A673 (cell line): Measurements from ENCODE around the gene ARL6. TPM values are rescaled to one million over a fixed set of nuclear protein-coding genes. Genes with fewer than 3 reads are reported as not detected.

Experiments
- BruUV-seq: library from RNA; stranded (reverse); fragments of 400-500 nt; replicated peaks from 2 replicates; lab custom pipeline; 2021; lab: Mats Ljungman, UMichigan
- CTCF ChIA-PET: fragments of 300-600 bp; sonication (Branson Sonifier 250); formaldehyde crosslinking; loops from one replicate; lab custom pipeline; 2022; ENCODE audit warnings: antibody characterized with exemption; lab: Charles Lee
- POLR2A ChIA-PET: fragments of 300-600 bp; sonication (Branson Sonifier 250); formaldehyde crosslinking; loops from one replicate; lab custom pipeline; 2022; ENCODE audit warnings: antibody characterized with exemption; ENCODE audit not compliant: low non-redundant PET; lab: Charles Lee
- DNase-seq: peaks from one replicate; pipeline ENCODE4 v3.0.0-alpha.2; 2015; ENCODE audit warnings: low spot score
- H3K27ac ChIP-seq: fragments of 200-600 bp; sonication (generic); 2 replicates; pipeline ENCODE4 v1.5.1; 2016; ENCODE audit warnings: mixed run types, low read depth, mild to moderate bottlenecking, mixed read lengths, antibody characterized with exemption, low read length; ENCODE audit not compliant: poor library complexity, severe bottlenecking
- H3K27me3 ChIP-seq: fragments of 200-600 bp; sonication (generic); replicated peaks from 2 replicates; pipeline ENCODE4 v1.6.1; 2017; ENCODE audit warnings: mixed run types, low read depth, mild to moderate bottlenecking, mixed read lengths, antibody characterized with exemption, low read length; ENCODE audit not compliant: insufficient read depth, poor library complexity
- H3K36me3 ChIP-seq: fragments of 200-600 bp; sonication (generic); 2 replicates; pipeline ENCODE4 v1.6.1; 2016; ENCODE audit warnings: mixed run types, mild to moderate bottlenecking, mixed read lengths, antibody characterized with exemption, low read length; ENCODE audit not compliant: insufficient read depth, poor library complexity, severe bottlenecking
- H3K4me1 ChIP-seq: fragments of 200-600 bp; sonication (generic); 2 replicates; pipeline ENCODE4 v1.6.1; 2017; ENCODE audit warnings: mixed run types, mild to moderate bottlenecking, mixed read lengths, antibody characterized with exemption, low read length; ENCODE audit not compliant: insufficient read depth, poor library complexity, severe bottlenecking
- H3K4me3 ChIP-seq: fragments of 200-600 bp; sonication (generic); 2 replicates; pipeline ENCODE4 v1.5.1; 2016; ENCODE audit warnings: low read depth, mixed run types, mild to moderate bottlenecking, mixed read lengths, low read length; ENCODE audit not compliant: poor library complexity, severe bottlenecking
- H3K9me3 ChIP-seq: fragments of 200-600 bp; sonication (generic); 2 replicates; pipeline ENCODE4 v1.6.1; 2016; ENCODE audit warnings: mixed run types, low read depth, mild to moderate bottlenecking, mixed read lengths, antibody characterized with exemption, low read length; ENCODE audit not compliant: poor library complexity, severe bottlenecking
- CTCF ChIP-seq: fragments of 300-800, 200-600 bp; sonication (generic); conservative IDR thresholded peaks from 2 replicates; pipeline ENCODE4 v1.5.1; 2017; ENCODE audit warnings: low read depth, mild to moderate bottlenecking, antibody characterized with exemption, low read length, moderate library complexity, mixed read lengths
- EZH2 ChIP-seq: fragments of 200-600 bp; sonication (generic); IDR thresholded peaks from 2 replicates; pipeline ENCODE4 v1.6.1; 2017; ENCODE audit warnings: borderline replicate concordance, low read depth, mild to moderate bottlenecking, mixed read lengths, antibody characterized with exemption, low read length; ENCODE audit not compliant: poor library complexity, severe bottlenecking
- intact Hi-C: fragments of 100-400 bp; cut with micrococcal nuclease; formaldehyde crosslinking; loops from one replicate; pipeline ENCODE4 v1.10.0; 2022; ENCODE audit not compliant: unreplicated experiment
- total RNA-seq: library from RNA; stranded (reverse); gene quantifications from 2 replicates; pipeline ENCODE4 v1.2.3, GENCODE V29; 2021

The ARL6 gene
- total RNA-seq, 1 experiment from 2014 or later = 8.4 TPM

- ChIA-PET CTCF (no interaction called here), POLR2A (no interaction called here)
- TSS peak; percentile 46 for BruUV-seq
- no peak for TF ChIP-seq EZH2
- TF ChIP-seq CTCF = no peak
- no peak for DNase-seq
- Histone ChIP-seq H3K27ac (no peak overlapping the region), H3K4me1 (peaks cover 7% of the 10 kb centered on the region), H3K27me3 (no peaks in the 10 kb centered on the region), H3K9me3 (no peaks in the 10 kb centered on the region), H3K4me3 (peak overlapping the region; percentile 66), H3K36me3 (peaks cover 7% of the 10 kb centered on the region)
- intact Hi-C loops = no loop called here
Observed at GRCh38 chr3:97765336-97765735, 778 bp downstream of the ARL6 start.

- intact Hi-C loops = no loop called here
- POLR2A ChIA-PET = no interaction called here
Observed at GRCh38 chr3:97772926-97773325, 8.4 kb downstream of the ARL6 start.

GRCh38 chr3:97778152-97778551, 13.6 kb downstream of the ARL6 start:
- no peak for TF ChIP-seq CTCF
- TF ChIP-seq EZH2 = no peak
- POLR2A ChIA-PET = interaction anchor here (0.7 kb wide), 1 partner anchor 607 kb away, joined by 4 read pairs; no protein-coding TSS in a partner anchor
- intact Hi-C loops = no loop called here

More at GRCh38 chr3:97772926-97773325, 8.4 kb downstream of the ARL6 start:
- Histone ChIP-seq H3K4me1 (no peaks in the 10 kb centered on the region), H3K27me3 (no peaks in the 10 kb centered on the region), H3K9me3 (no peaks in the 10 kb centered on the region), H3K27ac (no peak overlapping the region), H3K36me3 (peaks cover 9% of the 10 kb centered on the region), H3K4me3 (no peak overlapping the region)
- no TSS peak for BruUV-seq
- CTCF ChIA-PET = no interaction called here
- DNase-seq = no peak
- TF ChIP-seq EZH2 (no peak), CTCF (no peak)

More at GRCh38 chr3:97778152-97778551, 13.6 kb downstream of the ARL6 start:
- H3K9me3 ChIP-seq = no peaks in the 10 kb centered on the region
- no peak overlapping the region for H3K27ac ChIP-seq
- H3K36me3 ChIP-seq = no peaks in the 10 kb centered on the region
- no peak for DNase-seq
- BruUV-seq = no TSS peak
- no peaks in the 10 kb centered on the region for H3K27me3 ChIP-seq
- H3K4me3 ChIP-seq = no peak overlapping the region
- no peaks in the 10 kb centered on the region for H3K4me1 ChIP-seq
- CTCF ChIA-PET = no interaction called here
